Gastrocnemius medialis (tissue), 4 donors: ENCODE data around the gene PMVK. TPM values are rescaled to one million over a fixed set of nuclear protein-coding genes. Genes with fewer than 3 reads are reported as not detected.

Experiments
- ATAC-seq, 2 donors: fragments of 150-250 bp; one replicate each; pipeline ENCODE4 v1.9.1; 2016
- DNase-seq, 2 donors: peaks; one replicate each; pipeline ENCODE4 v3.0.0-alpha.2; 2019
- H3K27ac ChIP-seq, 4 donors: fragments of 200-600 bp; sonication (generic); 1 replicate in 1 of 4; 2 replicates in 3 of 4; pipeline ENCODE4 v1.5.1; 2016 to 2018; ENCODE audit warnings: mild to moderate bottlenecking in 2 of 4, moderate library complexity in 1 of 4
- H3K27me3 ChIP-seq, 3 donors: fragments of 200-600 bp; sonication (generic) in 2 of 3; 1 replicate in 1 of 3; 2 replicates in 2 of 3; pipeline versions ENCODE4 v1.5.1 to v1.6.0; 2016 to 2019; ENCODE audit warnings: mild to moderate bottlenecking in 1 of 3, moderate library complexity in 1 of 3
- H3K36me3 ChIP-seq, 2 donors: fragments of 200-600 bp; sonication (generic) in 1 of 2; one replicate each; pipeline ENCODE4 v1.5.1; 2017 to 2018
- H3K4me1 ChIP-seq, 2 donors: fragments of 200-600 bp; sonication (generic) in 1 of 2; one replicate each; pipeline ENCODE4 v1.5.1; 2016 to 2017; ENCODE audit warnings: mild to moderate bottlenecking in 2 of 2
- H3K4me3 ChIP-seq, 4 donors: fragments of 200-600 bp; sonication (generic) in 3 of 4; 1 replicate in 1 of 4; 2 replicates in 3 of 4; pipeline ENCODE4 v1.5.1; 2016 to 2019; ENCODE audit warnings: mild to moderate bottlenecking in 2 of 4
- H3K9me3 ChIP-seq, 3 donors: fragments of 200-600 bp; sonication (generic) in 2 of 3; 1 replicate in 1 of 3; 2 replicates in 2 of 3; pipeline ENCODE4 v1.5.1; 2016 to 2019
- POLR2A ChIP-seq, 2 donors: fragments of 450-650 bp; IDR thresholded peaks; one replicate each; pipeline ENCODE4 v1.6.1; 2017; ENCODE audit warnings: antibody characterized with exemption in 2 of 2, mild to moderate bottlenecking in 2 of 2, moderate library complexity in 2 of 2
- in situ Hi-C, 4 donors: fragments of 200-750 bp; cut with MboI; loops; one replicate each; pipeline versions ENCODE4 v1.15.0 to v1.8.0; 2017; ENCODE audit warnings: low sequenced_read_pairs in 4 of 4
- intact Hi-C: fragments of 100-400 bp; cut with DNase I; formaldehyde crosslinking; loops from one replicate; pipeline ENCODE4 v1.15.1; 2023; ENCODE audit warnings: low total_unique reads
- microRNA-seq, 2 donors: library from miRNA; unstranded; fragments of <30 nt; microRNA quantifications; one replicate each; pipeline ENCODE4, GENCODE V29; 2016; ENCODE audit warnings: borderline replicate concordance in 2 of 2
- total RNA-seq, 4 donors: library from RNA; depleted of rRNA; stranded (reverse); fragments of >200 nt; gene quantifications; one replicate each; pipeline versions ENCODE4 v1.1.0 to v1.2.3, GENCODE V29; 2016
- TF ChIP-seq, protein P1 (sequence below), 5 experiments: fragments of 450-650 bp in 3 of 5; fragments of 200-600 bp in 2 of 5; sonication (generic) in 2 of 5; IDR thresholded peaks in 4 of 5; conservative IDR thresholded peaks in 1 of 5; 1 replicate in 4 of 5; 2 replicates in 1 of 5; pipeline ENCODE4 v1.5.1; 2016 to 2019; ENCODE audit warnings: antibody characterized with exemption in 5 of 5, mild to moderate bottlenecking in 3 of 5, moderate library complexity in 3 of 5

The PMVK gene
- total RNA-seq, 4 donors from 2014 or later = 4.6 to 7.6 (median 6.1) TPM

- Histone ChIP-seq H3K4me1 (peaks cover 3 to 4% of the 10 kb centered on the region in 2 donors), H3K27me3 (no peaks in the 10 kb centered on the region), H3K9me3 (no peaks in the 10 kb centered on the region), H3K27ac (peak overlapping the region in 3 of 4 donors; percentile 51 to 69 (median 58)), H3K36me3 (no peaks in the 10 kb centered on the region), H3K4me3 (no peak overlapping the region)
- peak; percentile 75 for ATAC-seq
- in situ Hi-C loops = no loop called here
- intact Hi-C loops = loop anchor here (10.0 kb wide), 1 partner anchor 183 kb away; no protein-coding TSS in a partner anchor
- TF ChIP-seq, protein P1, sequence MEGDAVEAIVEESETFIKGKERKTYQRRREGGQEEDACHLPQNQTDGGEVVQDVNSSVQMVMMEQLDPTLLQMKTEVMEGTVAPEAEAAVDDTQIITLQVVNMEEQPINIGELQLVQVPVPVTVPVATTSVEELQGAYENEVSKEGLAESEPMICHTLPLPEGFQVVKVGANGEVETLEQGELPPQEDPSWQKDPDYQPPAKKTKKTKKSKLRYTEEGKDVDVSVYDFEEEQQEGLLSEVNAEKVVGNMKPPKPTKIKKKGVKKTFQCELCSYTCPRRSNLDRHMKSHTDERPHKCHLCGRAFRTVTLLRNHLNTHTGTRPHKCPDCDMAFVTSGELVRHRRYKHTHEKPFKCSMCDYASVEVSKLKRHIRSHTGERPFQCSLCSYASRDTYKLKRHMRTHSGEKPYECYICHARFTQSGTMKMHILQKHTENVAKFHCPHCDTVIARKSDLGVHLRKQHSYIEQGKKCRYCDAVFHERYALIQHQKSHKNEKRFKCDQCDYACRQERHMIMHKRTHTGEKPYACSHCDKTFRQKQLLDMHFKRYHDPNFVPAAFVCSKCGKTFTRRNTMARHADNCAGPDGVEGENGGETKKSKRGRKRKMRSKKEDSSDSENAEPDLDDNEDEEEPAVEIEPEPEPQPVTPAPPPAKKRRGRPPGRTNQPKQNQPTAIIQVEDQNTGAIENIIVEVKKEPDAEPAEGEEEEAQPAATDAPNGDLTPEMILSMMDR (IDR thresholded peaks at IDR 0.05 in 4 of 5, conservative IDR thresholded peaks at IDR 0.05 in 1 of 5) = no peak
- no peak for TF ChIP-seq POLR2A (IDR thresholded peaks at IDR 0.05)
- peak in 1 of 2 donors; percentile 58 for DNase-seq
Observed at GRCh38 chr1:154877370-154877974, 59.0 kb downstream of the PMVK start.

DNA sequence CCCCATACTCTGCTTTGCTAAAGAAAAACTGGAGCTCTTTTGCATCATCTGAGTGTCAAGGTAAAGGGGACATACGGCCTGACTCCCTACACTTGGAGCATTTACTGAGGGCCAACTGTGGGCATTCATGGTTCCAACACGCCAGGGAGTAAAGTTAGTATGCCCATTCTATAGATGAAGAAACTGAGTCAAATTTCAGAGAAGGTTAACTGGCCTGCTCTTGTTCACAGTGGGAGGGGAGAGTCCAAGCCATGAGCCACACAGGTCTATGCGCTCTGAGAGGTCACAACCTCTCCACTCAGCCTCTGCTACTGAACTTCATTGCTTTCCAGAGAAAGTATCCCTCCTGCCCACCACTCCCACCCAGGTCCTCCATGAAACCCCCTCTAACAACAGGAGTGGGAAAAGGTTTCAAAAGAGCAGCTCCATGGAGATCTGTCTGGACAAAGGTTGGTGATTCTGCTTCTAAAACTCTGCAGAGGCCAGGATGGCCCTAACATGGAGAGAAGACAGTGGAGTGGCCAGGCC lies 59.6 kb downstream of the PMVK start:
- H3K36me3 ChIP-seq = no peaks in the 10 kb centered on the region
- peaks cover 3 to 4% of the 10 kb centered on the region in 2 donors for H3K4me1 ChIP-seq
- no peaks in the 10 kb centered on the region for H3K9me3 ChIP-seq
- H3K27ac ChIP-seq = peak overlapping the region in 3 of 4 donors; percentile 51 to 69 (median 58)
- DNase-seq (no peak), ATAC-seq (no peak)
- TF ChIP-seq, protein P1 (IDR thresholded peaks at IDR 0.05 in 4 of 5, conservative IDR thresholded peaks at IDR 0.05 in 1 of 5) = no peak
- TF ChIP-seq POLR2A (IDR thresholded peaks at IDR 0.05) = no peak
- no peaks in the 10 kb centered on the region for H3K27me3 ChIP-seq
- intact Hi-C loops (loop anchor here (10.0 kb wide), 1 partner anchor 182 kb away; no protein-coding TSS in a partner anchor), in situ Hi-C loops (no loop called here)
- H3K4me3 ChIP-seq = no peak overlapping the region

Small RNA genes lying within 50 kb of the gene (microRNA-seq; reads per million reads assigned to microRNA genes)
- gene MIR4258 = 0 reads per million in 2 donors

Other genes starting within 250 kb of the PMVK start
- gene KCNN3, start 66.4 kb downstream of the PMVK start, total RNA-seq = 10 to 100 TPM in 3 of 4 donors, 1 to 10 TPM in 1; 5.0 to 30.0 (median 20.8) TPM
- gene PBXIP1, start 19.4 kb upstream of the PMVK start, total RNA-seq = 100 to 1,000 TPM; 126 to 171 (median 165) TPM
- 10 to 100 TPM; 12.6 to 22.7 (median 17.8) TPM for gene PYGO2, start 25.1 kb upstream of the PMVK start, total RNA-seq
- 100 to 1,000 TPM in 1 of 4 donors, 10 to 100 TPM in 3; 27.4 to 135 (median 54.9) TPM for gene SHC1, start 34.0 kb upstream of the PMVK start, total RNA-seq
- gene CKS1B, start 38.0 kb upstream of the PMVK start, total RNA-seq = 10 to 100 TPM in 1 of 4 donors, 1 to 10 TPM in 3; 3.6 to 15.7 (median 7.9) TPM
- gene FLAD1, start 46.6 kb upstream of the PMVK start, total RNA-seq = 10 to 100 TPM; 26.6 to 36.8 (median 31.7) TPM
- not detected for gene LENEP, start 56.9 kb upstream of the PMVK start, total RNA-seq
- 100 to 1,000 TPM in 1 of 4 donors, 10 to 100 TPM in 3; 61.3 to 100 (median 73.1) TPM for gene ZBTB7B, start 66.1 kb upstream of the PMVK start, total RNA-seq
- not detected for gene DCST2, start 97.1 kb upstream of the PMVK start, total RNA-seq
- under 1 TPM in 2 of 4 donors, not detected in 2; 0.13 to 0.35 TPM for gene DCST1, start 97.1 kb upstream of the PMVK start, total RNA-seq
- gene ADAM15, start 114.6 kb upstream of the PMVK start, total RNA-seq = 10 to 100 TPM; 30.3 to 42.8 (median 36.9) TPM
- under 1 TPM; 0.41 to 0.87 (median 0.80) TPM for gene EFNA4, start 127.0 kb upstream of the PMVK start, total RNA-seq
- gene EFNA3, start 142.1 kb upstream of the PMVK start, total RNA-seq = 1 to 10 TPM in 2 of 4 donors, under 1 TPM in 1, not detected in 1; 0.55 to 1.8 (median 1.6) TPM
- 10 to 100 TPM; 12.6 to 35.1 (median 14.4) TPM for gene EFNA1, start 191.2 kb upstream of the PMVK start, total RNA-seq
- gene SLC50A1, start 199.1 kb upstream of the PMVK start, total RNA-seq = 10 to 100 TPM in 1 of 4 donors, 1 to 10 TPM in 3; 3.5 to 11.4 (median 8.2) TPM
- 10 to 100 TPM in 3 of 4 donors, 1 to 10 TPM in 1; 7.3 to 69.5 (median 57.9) TPM for gene DPM3, start 203.8 kb upstream of the PMVK start, total RNA-seq
- 100 to 1,000 TPM in 1 of 4 donors, 10 to 100 TPM in 3; 59.6 to 102 (median 91.6) TPM for gene KRTCAP2, start 236.6 kb upstream of the PMVK start, total RNA-seq
- not detected for gene TRIM46, start 237.1 kb upstream of the PMVK start, total RNA-seq